HepG2 (cell line): ENCODE results near the gene ALG5. TPM values are rescaled to one million over a fixed set of nuclear protein-coding genes. Genes with fewer than 3 reads are reported as not detected.

ENCODE experiments used
- ATAC-seq: fragments of 200-7000 bp; cut with Tn5 transposase; 3 replicates; pipeline ENCODE4 v1.9.1; 2020; ENCODE audit warnings: mild to moderate bottlenecking, moderate library complexity
- BruUV-seq: library from RNA; stranded (reverse); fragments of 400-500 nt; replicated peaks from 2 replicates; lab custom pipeline; 2021; lab: Mats Ljungman, UMichigan
- CTCF ChIA-PET: fragments of 300-600 bp; formaldehyde crosslinking; extraction: SDS; loops from one replicate; lab custom pipeline; 2021; ENCODE audit warnings: low total read pairs, inconsistent platforms, low intra/inter-chr PET ratio; lab: Yijun Ruan, JAX
- POLR2A ChIA-PET: fragments of 350-600 bp; sonication (Branson Sonifier 250); formaldehyde crosslinking; loops from one replicate; lab custom pipeline; 2020; ENCODE audit warnings: antibody characterized with exemption, inconsistent platforms; lab: Yijun Ruan, JAX
- DNase-seq: peaks from one replicate; pipeline ENCODE4 v3.0.0-alpha.2; 2015; ENCODE audit warnings: low spot score
- FAIRE-seq: peaks from 3 replicates; lab custom pipeline; 2011; peaks lifted over from hg19 to GRCh38; lab: Jason Lieb, UNC
- H2AFZ ChIP-seq: one replicate; pipeline ENCODE4 v1.6.1; 2011; ENCODE audit warnings: low read length, inconsistent platforms
- H3K27ac ChIP-seq: fragments of 300-600 bp; 3 replicates; pipeline ENCODE4 v1.8.0; 2011; ENCODE audit warnings: mixed run types, mild to moderate bottlenecking, mixed read lengths, low read length, inconsistent platforms; ENCODE audit not compliant: insufficient read depth; ENCODE audit errors: extremely low read length
- H3K27me3 ChIP-seq, 2 experiments: fragments of 200-600 bp in 1 of 2; 2 replicates in 1 of 2; 3 replicates in 1 of 2; pipeline versions ENCODE4 v1.6.0 to v1.8.0; 2011; ENCODE audit warnings: low read length in 2 of 2, mild to moderate bottlenecking in 2 of 2, moderate library complexity in 2 of 2, inconsistent platforms in 1 of 2; ENCODE audit not compliant: insufficient read depth in 2 of 2, control insufficient read depth in 1 of 2
- H3K36me3 ChIP-seq, 2 experiments: fragments of 200-600 bp in 1 of 2; replicated peaks in 1 of 2; 2 replicates in 1 of 2; 3 replicates in 1 of 2; pipeline versions ENCODE4 v1.5.1 to v1.8.0; 2011; ENCODE audit warnings: low read length in 2 of 2, inconsistent platforms in 1 of 2; ENCODE audit not compliant: insufficient read depth in 2 of 2, control insufficient read depth in 1 of 2
- H3K4me1 ChIP-seq: 2 replicates; pipeline ENCODE4 v1.5.1; 2012; ENCODE audit warnings: low read length, inconsistent platforms; ENCODE audit not compliant: insufficient read depth
- H3K4me2 ChIP-seq: 2 replicates; pipeline ENCODE4 v1.6.0; 2011; ENCODE audit warnings: low read depth, low read length, inconsistent platforms
- H3K4me3 ChIP-seq, 3 experiments: fragments of 200-600 bp in 1 of 3; sonication (generic), shearing (Covaris generic) in 1 of 3; replicated peaks in 1 of 3; 2 replicates each; pipeline ENCODE4 v1.5.1; 2011 to 2016; ENCODE audit warnings: low read length in 3 of 3, inconsistent platforms in 2 of 3, low read depth in 2 of 3, mild to moderate bottlenecking in 2 of 3, control low read depth in 1 of 3, mixed read lengths in 1 of 3; ENCODE audit not compliant: insufficient read depth in 1 of 3
- H3K79me2 ChIP-seq: one replicate; pipeline ENCODE4 v1.6.1; 2011; ENCODE audit warnings: low read length, inconsistent platforms; ENCODE audit not compliant: insufficient read depth
- H3K9ac ChIP-seq: 2 replicates; pipeline ENCODE4 v1.6.0; 2011; ENCODE audit warnings: mild to moderate bottlenecking, low read depth, low read length, inconsistent platforms; ENCODE audit not compliant: insufficient read depth
- H3K9me3 ChIP-seq: 2 replicates; pipeline ENCODE4 v1.5.1; 2012; ENCODE audit warnings: mild to moderate bottlenecking, low read length
- H4K20me1 ChIP-seq: 2 replicates; pipeline ENCODE4 v1.6.0; 2011; ENCODE audit warnings: inconsistent platforms, mild to moderate bottlenecking, low read length, moderate library complexity; ENCODE audit not compliant: insufficient read depth
- ELF4 ChIP-seq: sonication (generic); formaldehyde crosslinking; IDR thresholded peaks from 2 replicates; pipeline ENCODE4 v1.5.0; 2020; ENCODE audit warnings: missing genetic modification reagents, mild to moderate bottlenecking, moderate library complexity, borderline replicate concordance
- FOXO1 ChIP-seq: sonication (generic); formaldehyde crosslinking; IDR thresholded peaks from 2 replicates; pipeline ENCODE4 v1.4.0; 2020; ENCODE audit warnings: missing genetic modification reagents
- HDAC2 ChIP-seq: sonication (generic); formaldehyde crosslinking; IDR thresholded peaks from 2 replicates; pipeline ENCODE4 v1.4.0; 2020; ENCODE audit warnings: missing genetic modification reagents
- HNRNPK ChIP-seq: fragments of 200-400 bp; formaldehyde crosslinking; IDR thresholded peaks from 2 replicates; pipeline ENCODE4 v1.6.1; 2018; ENCODE audit warnings: low read length, low read depth, moderate library complexity, mild to moderate bottlenecking; ENCODE audit not compliant: poor library complexity, severe bottlenecking
- NFKB2 ChIP-seq: sonication (generic); formaldehyde crosslinking; IDR thresholded peaks from 2 replicates; pipeline ENCODE4 v1.4.0; 2020; ENCODE audit warnings: missing genetic modification reagents, borderline replicate concordance
- NR0B2 ChIP-seq: sonication (generic); formaldehyde crosslinking; IDR thresholded peaks from 2 replicates; pipeline ENCODE4 v1.4.0; 2020; ENCODE audit warnings: mild to moderate bottlenecking, missing genetic modification reagents
- NR2F6 ChIP-seq, 2 experiments: IDR thresholded peaks; 2 replicates each; pipeline ENCODE4 v1.6.1; 2016; ENCODE audit warnings: antibody characterized with exemption in 1 of 2, mild to moderate bottlenecking in 1 of 2
- ONECUT2 ChIP-seq: sonication (generic); formaldehyde crosslinking; IDR thresholded peaks from 2 replicates; pipeline ENCODE4 v1.4.0; 2020; ENCODE audit warnings: missing genetic modification reagents
- ZNF350 ChIP-seq: sonication (generic); formaldehyde crosslinking; IDR thresholded peaks from 2 replicates; pipeline ENCODE4 v1.4.0; 2020; ENCODE audit warnings: mild to moderate bottlenecking, low read depth, missing genetic modification reagents, borderline replicate concordance
- WGBS: methylation state at CpG from one replicate; pipeline ENCODE4 v1.1.6; 2017; ENCODE audit warnings: low lambda C conversion rate; 5-methylcytosine and 5-hydroxymethylcytosine counted together
- in situ Hi-C: cut with HindIII; loops from 2 replicates; pipeline ENCODE4 v1.10.0; 2017; ENCODE audit warnings: low pct_unique_long_range_greater_than_20kb; ENCODE audit not compliant: extremely low pct_ligation_motif_present
- intact Hi-C: fragments of 100-400 bp; cut with micrococcal nuclease; formaldehyde crosslinking; loops from one replicate; pipeline ENCODE4 v1.10.0; 2022; ENCODE audit not compliant: unreplicated experiment
- polyA plus RNA-seq, 8 experiments: library from polyadenylated mRNA; depleted of rRNA in 3 of 8; stranded (reverse) in 7 of 8; unstranded in 1 of 8; fragments of >200 nt; fragmentation: Illumina TruSeq in 4 of 8; extraction: Trizol in 4 of 8; gene quantifications; 2 replicates each; pipeline versions ENCODE4 v1.2.1 to v1.2.3, GENCODE V29; 2011 to 2016; ENCODE audit warnings: low read depth in 4 of 8, missing spikeins in 1 of 8, mixed read lengths in 1 of 8; ENCODE audit not compliant: insufficient read depth in 1 of 8
- total RNA-seq, 5 experiments: library from RNA; depleted of rRNA; stranded (reverse); fragments of >200 nt; fragmentation: Illumina TruSeq; extraction: Trizol; gene quantifications; 2 replicates each; pipeline ENCODE4 v1.2.3, GENCODE V29; 2016; ENCODE audit warnings: low read depth in 1 of 5
- TF ChIP-seq, protein P1 (sequence below): sonication (generic); formaldehyde crosslinking; IDR thresholded peaks from 2 replicates; pipeline ENCODE4 v1.8.1; 2023; ENCODE audit warnings: missing genetic modification reagents, mild to moderate bottlenecking, borderline replicate concordance
- TF ChIP-seq, protein P2 (sequence below): IDR thresholded peaks from 2 replicates; pipeline ENCODE4 v1.6.1; 2016; ENCODE audit warnings: missing biosample characterization, missing genetic modification reagents, low read depth
- TF ChIP-seq, protein P3 (sequence below): sonication (generic); formaldehyde crosslinking; IDR thresholded peaks from 2 replicates; pipeline ENCODE4 v1.4.0; 2020; ENCODE audit warnings: mild to moderate bottlenecking, low read depth, missing genetic modification reagents

The ALG5 gene
- total and polyA plus RNA-seq, 2 of the 13 experiments (the other 11 are each of a cell fraction or from before 2014, with no cell fraction given), result 27.8 to 51.1 TPM

DNA sequence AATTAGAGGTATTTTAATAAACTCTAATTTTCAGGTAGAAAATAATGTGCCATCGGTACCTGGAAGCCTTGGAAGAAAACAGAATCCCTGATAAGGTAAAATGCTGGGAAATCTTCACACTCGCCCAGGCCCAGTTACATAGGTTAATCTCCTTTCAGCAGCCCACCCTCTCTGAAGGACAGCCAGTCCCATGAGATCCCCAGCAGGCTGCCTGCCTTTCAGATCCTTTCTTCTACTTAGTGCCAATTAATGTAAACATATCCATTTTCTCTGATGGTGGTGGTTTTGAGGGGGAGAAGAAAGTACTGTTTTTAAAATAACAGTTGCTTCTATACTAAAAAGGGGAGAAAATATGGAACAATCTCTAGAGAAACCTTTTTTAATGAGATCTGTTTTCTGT lies 91.3 kb downstream of the ALG5 start:
- Histone ChIP-seq H3K9me3 (no peaks in the 10 kb centered on the region), H3K4me3 (no peak overlapping the region), H3K27ac (no peak overlapping the region), H3K9ac (no peak overlapping the region), H3K4me2 (no peak overlapping the region), H3K4me1 (peaks cover 36% of the 10 kb centered on the region), H2AFZ (no peak overlapping the region), H3K79me2 (peaks cover 38% of the 10 kb centered on the region), H3K36me3 (no peaks in the 10 kb centered on the region), H4K20me1 (no peaks in the 10 kb centered on the region), H3K27me3 (no peaks in the 10 kb centered on the region)
- ChIA-PET CTCF (no interaction called here), POLR2A (no interaction called here)
- 93% methylated on average over 2 of the region's 2 CpGs for WGBS
- intact Hi-C loops (no loop called here), in situ Hi-C loops (no loop called here)
- no peak for TF ChIP-seq HNRNPK
- TF ChIP-seq NFKB2, result no peak
- TF ChIP-seq ELF4 (CRISPR knock-in tag), result no peak
- TF ChIP-seq ZNF350 (CRISPR knock-in tag), result no peak
- no peak for FAIRE-seq
- no peak for ATAC-seq
- no TSS peak for BruUV-seq
- no peak for DNase-seq

DNA sequence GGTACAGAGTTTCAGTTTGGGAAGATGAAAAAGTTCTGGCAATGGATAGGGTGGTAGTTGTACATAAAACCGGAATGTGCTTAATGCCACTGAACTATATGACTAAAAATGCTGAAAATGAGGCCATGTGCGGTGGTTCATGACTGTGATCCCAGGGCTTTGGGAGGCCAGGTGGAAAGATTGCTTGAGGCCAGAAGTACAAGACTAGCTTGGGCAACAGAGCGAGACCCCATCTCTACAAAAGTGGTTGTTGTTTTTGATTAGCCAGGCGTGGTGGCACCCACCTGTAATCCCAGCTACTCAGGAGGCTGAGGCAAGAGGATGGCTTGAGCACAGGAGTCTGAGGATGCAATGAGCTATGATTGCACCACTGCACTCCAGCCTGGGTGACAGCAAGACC lies 91.9 kb downstream of the ALG5 start:
- H3K9me3 ChIP-seq, result no peaks in the 10 kb centered on the region
- H3K79me2 ChIP-seq, result peaks cover 35% of the 10 kb centered on the region
- no peak overlapping the region for H3K4me2 ChIP-seq
- ATAC-seq (no peak), DNase-seq (no peak), FAIRE-seq (no peak)
- no peaks in the 10 kb centered on the region for H3K27me3 ChIP-seq
- BruUV-seq, result no TSS peak
- no peak overlapping the region for H3K4me3 ChIP-seq
- intact Hi-C loops, result no loop called here
- H3K9ac ChIP-seq, result no peak overlapping the region
- no peak overlapping the region for H3K27ac ChIP-seq
- CTCF ChIA-PET, result no interaction called here
- WGBS, result 94% methylated on average over 4 of the region's 4 CpGs
- no peak overlapping the region for H2AFZ ChIP-seq
- H3K4me1 ChIP-seq, result peaks cover 30% of the 10 kb centered on the region
- in situ Hi-C loops, result no loop called here
- no peaks in the 10 kb centered on the region for H3K36me3 ChIP-seq
- POLR2A ChIA-PET, result no interaction called here
- no peaks in the 10 kb centered on the region for H4K20me1 ChIP-seq
- TF ChIP-seq FOXO1 (CRISPR knock-in tag), result no peak
- no peak for TF ChIP-seq ONECUT2 (CRISPR knock-in tag)
- no peak for TF ChIP-seq NR0B2
- TF ChIP-seq NR2F6 (IDR thresholded peaks at IDR 0.05), result no peak
- no peak for TF ChIP-seq NR2F6 (CRISPR knock-in tag; IDR thresholded peaks at IDR 0.05)
- TF ChIP-seq, protein P1, sequence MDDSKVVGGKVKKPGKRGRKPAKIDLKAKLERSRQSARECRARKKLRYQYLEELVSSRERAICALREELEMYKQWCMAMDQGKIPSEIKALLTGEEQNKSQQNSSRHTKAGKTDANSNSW (CRISPR knock-in tag), result no peak
- TF ChIP-seq, protein P2, sequence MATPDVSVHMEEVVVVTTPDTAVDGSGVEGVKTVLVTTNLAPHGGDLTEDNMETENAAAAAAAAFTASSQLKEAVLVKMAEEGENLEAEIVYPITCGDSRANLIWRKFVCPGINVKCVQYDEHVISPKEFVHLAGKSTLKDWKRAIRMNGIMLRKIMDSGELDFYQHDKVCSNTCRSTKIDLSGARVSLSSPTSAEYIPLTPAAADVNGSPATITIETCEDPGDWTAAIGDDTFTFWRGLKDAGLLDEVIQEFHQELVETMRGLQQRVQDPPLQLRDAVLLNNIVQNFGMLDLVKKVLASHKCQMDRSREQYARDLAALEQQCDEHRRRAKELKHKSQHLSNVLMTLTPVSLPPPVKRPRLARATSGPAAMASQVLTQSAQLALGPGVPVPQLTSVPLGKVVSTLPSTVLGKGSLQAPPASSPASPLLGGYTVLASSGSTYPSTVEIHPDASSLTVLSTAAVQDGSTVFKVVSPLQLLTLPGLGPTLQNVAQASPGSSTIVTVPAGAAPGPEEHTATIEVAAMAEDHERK (CRISPR knock-in tag), result no peak
- TF ChIP-seq HDAC2, result no peak
- TF ChIP-seq, protein P3, sequence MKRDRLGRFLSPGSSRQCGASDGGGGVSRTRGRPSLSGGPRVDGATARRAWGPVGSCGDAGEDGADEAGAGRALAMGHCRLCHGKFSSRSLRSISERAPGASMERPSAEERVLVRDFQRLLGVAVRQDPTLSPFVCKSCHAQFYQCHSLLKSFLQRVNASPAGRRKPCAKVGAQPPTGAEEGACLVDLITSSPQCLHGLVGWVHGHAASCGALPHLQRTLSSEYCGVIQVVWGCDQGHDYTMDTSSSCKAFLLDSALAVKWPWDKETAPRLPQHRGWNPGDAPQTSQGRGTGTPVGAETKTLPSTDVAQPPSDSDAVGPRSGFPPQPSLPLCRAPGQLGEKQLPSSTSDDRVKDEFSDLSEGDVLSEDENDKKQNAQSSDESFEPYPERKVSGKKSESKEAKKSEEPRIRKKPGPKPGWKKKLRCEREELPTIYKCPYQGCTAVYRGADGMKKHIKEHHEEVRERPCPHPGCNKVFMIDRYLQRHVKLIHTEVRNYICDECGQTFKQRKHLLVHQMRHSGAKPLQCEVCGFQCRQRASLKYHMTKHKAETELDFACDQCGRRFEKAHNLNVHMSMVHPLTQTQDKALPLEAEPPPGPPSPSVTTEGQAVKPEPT (CRISPR knock-in tag), result no peak
